Neural cell (in vitro differentiated cells): ENCODE measurements around the gene STRN3.
"Not testable (repeated sequence)": the region's sequence is repeated elsewhere in the genome, so short reads cannot be mapped to it uniquely, and the experiment has no call there.

Experiments used
- EZH2 ChIP-seq: fragments of 200-600, 300-800 bp; shearing (Covaris generic), sonication (generic); IDR thresholded peaks from 2 replicates; pipeline ENCODE4 v1.6.1; 2014; ENCODE audit warnings: antibody characterized with exemption, low read length, borderline replicate concordance, mild to moderate bottlenecking; ENCODE audit not compliant: insufficient read depth, poor library complexity, severe bottlenecking
- TAF1 ChIP-seq: IDR thresholded peaks from 2 replicates; pipeline ENCODE4 v1.6.1; 2012; ENCODE audit warnings: low read depth

GRCh38 chr14:30969796-30970195, 56.4 kb downstream of the STRN3 start:
- not testable (repeated sequence) for TF ChIP-seq EZH2, TAF1
